RWPE2 (cell line): Measurements from ENCODE around the gene CHMP4B.

Source experiments
- ATAC-seq: fragments of 200-7000 bp; cut with Tn5 transposase; 3 replicates; pipeline ENCODE4 v1.9.1; 2021; ENCODE audit warnings: low read depth
- DNase-seq: peaks from one replicate; pipeline ENCODE4 v3.0.0-alpha.2; 2020; ENCODE audit warnings: low spot score
- H3K27ac ChIP-seq: fragments of 450-650 bp; 2 replicates; pipeline ENCODE4 v1.5.1; 2017; ENCODE audit warnings: mild to moderate bottlenecking; ENCODE audit not compliant: poor library complexity, severe bottlenecking
- H3K27me3 ChIP-seq: fragments of 250-450 bp; sonication (Bioruptor Pico); 2 replicates; pipeline ENCODE4 v1.5.1; 2021; ENCODE audit warnings: mild to moderate bottlenecking, moderate library complexity; ENCODE audit not compliant: insufficient read depth, poor library complexity, severe bottlenecking
- H3K36me3 ChIP-seq: fragments of 250-450 bp; sonication (Bioruptor Pico); 2 replicates; pipeline ENCODE4 v1.5.1; 2020; ENCODE audit warnings: low read depth, mild to moderate bottlenecking, moderate library complexity
- H3K4me1 ChIP-seq: fragments of 250-450 bp; sonication (Bioruptor Pico); 2 replicates; pipeline ENCODE4 v1.5.1; 2021; ENCODE audit warnings: mild to moderate bottlenecking, moderate library complexity; ENCODE audit not compliant: insufficient read depth, poor library complexity, severe bottlenecking
- H3K4me3 ChIP-seq: fragments of 250-450 bp; sonication (Bioruptor Pico); 2 replicates; pipeline ENCODE4 v1.5.1; 2021; ENCODE audit warnings: mild to moderate bottlenecking, moderate library complexity; ENCODE audit not compliant: severe bottlenecking
- H3K9me3 ChIP-seq: fragments of 250-450 bp; sonication (Bioruptor Pico); 2 replicates; pipeline ENCODE4 v1.5.1; 2021; ENCODE audit warnings: mild to moderate bottlenecking, moderate library complexity; ENCODE audit not compliant: severe bottlenecking
- TF ChIP-seq, protein P1 (sequence below): fragments of 450-650 bp; IDR thresholded peaks from one replicate; pipeline ENCODE4 v1.5.1; 2017; ENCODE audit warnings: mild to moderate bottlenecking, moderate library complexity; ENCODE audit not compliant: poor library complexity, severe bottlenecking

CHMP4B gene

GRCh38 chr20:33810885-33811775 is at the start of gene CHMP4B:
Gene CHMP4B (plus strand): TSS chr20:33811348. CDS start chr20:33811469, 121 bp downstream.
- H3K36me3 ChIP-seq, result peaks cover 10% of the 10 kb centered on the region
- H3K27me3 ChIP-seq, result no peaks in the 10 kb centered on the region
- no peaks in the 10 kb centered on the region for H3K9me3 ChIP-seq
- DNase-seq, result peak; percentile 100
- ATAC-seq, result peak; percentile 94
- peaks cover 7% of the 10 kb centered on the region for H3K4me1 ChIP-seq
- TF ChIP-seq, protein P1, sequence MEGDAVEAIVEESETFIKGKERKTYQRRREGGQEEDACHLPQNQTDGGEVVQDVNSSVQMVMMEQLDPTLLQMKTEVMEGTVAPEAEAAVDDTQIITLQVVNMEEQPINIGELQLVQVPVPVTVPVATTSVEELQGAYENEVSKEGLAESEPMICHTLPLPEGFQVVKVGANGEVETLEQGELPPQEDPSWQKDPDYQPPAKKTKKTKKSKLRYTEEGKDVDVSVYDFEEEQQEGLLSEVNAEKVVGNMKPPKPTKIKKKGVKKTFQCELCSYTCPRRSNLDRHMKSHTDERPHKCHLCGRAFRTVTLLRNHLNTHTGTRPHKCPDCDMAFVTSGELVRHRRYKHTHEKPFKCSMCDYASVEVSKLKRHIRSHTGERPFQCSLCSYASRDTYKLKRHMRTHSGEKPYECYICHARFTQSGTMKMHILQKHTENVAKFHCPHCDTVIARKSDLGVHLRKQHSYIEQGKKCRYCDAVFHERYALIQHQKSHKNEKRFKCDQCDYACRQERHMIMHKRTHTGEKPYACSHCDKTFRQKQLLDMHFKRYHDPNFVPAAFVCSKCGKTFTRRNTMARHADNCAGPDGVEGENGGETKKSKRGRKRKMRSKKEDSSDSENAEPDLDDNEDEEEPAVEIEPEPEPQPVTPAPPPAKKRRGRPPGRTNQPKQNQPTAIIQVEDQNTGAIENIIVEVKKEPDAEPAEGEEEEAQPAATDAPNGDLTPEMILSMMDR, result no peak
- H3K27ac ChIP-seq, result peak within 1 kb of the TSS; percentile 91
- peak within 1 kb of the TSS; percentile 90 for H3K4me3 ChIP-seq

GRCh38 chr20:33761698-33762250 is 49.4 kb upstream of the CHMP4B start:
- ATAC-seq (no peak), DNase-seq (peak; percentile 76)
- Histone ChIP-seq H3K36me3 (no peaks in the 10 kb centered on the region), H3K27ac (no peak overlapping the region), H3K27me3 (no peaks in the 10 kb centered on the region), H3K9me3 (no peaks in the 10 kb centered on the region), H3K4me3 (no peak overlapping the region), H3K4me1 (no peaks in the 10 kb centered on the region)
- TF ChIP-seq, protein P1, result no peak

DNA sequence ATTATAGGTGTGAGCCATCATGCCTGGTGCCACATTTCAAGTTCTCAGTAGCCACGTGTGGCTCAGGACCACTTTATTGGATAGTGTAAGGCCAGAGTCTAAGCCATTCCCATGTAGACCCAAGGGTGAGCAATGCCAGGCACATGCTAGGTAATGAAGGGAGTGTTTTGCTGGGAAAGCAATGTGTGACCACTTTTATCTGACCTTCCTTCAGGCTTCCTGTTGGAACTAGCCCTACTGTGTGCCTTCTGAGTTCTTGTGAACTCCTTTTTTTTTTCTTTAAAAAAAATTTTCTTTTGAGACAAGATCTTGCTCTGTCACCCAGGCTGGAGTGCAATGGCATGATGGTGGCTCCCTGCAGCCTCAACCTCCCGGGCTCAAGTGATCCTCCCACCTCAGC is 46.0 kb upstream of the CHMP4B start:
- TF ChIP-seq, protein P1, result no peak
- no peaks in the 10 kb centered on the region for H3K4me1 ChIP-seq
- H3K27me3 ChIP-seq, result no peaks in the 10 kb centered on the region
- no peaks in the 10 kb centered on the region for H3K36me3 ChIP-seq
- H3K27ac ChIP-seq, result no peak overlapping the region
- H3K9me3 ChIP-seq, result no peaks in the 10 kb centered on the region
- no peak overlapping the region for H3K4me3 ChIP-seq
- DNase-seq, result no peak
- ATAC-seq, result no peak

GRCh38 chr20:33765592-33765991 is 45.6 kb upstream of the CHMP4B start:
- DNase-seq, result no peak
- Histone ChIP-seq H3K4me1 (no peaks in the 10 kb centered on the region), H3K27me3 (no peaks in the 10 kb centered on the region), H3K4me3 (no peak overlapping the region), H3K9me3 (no peaks in the 10 kb centered on the region), H3K36me3 (no peaks in the 10 kb centered on the region), H3K27ac (no peak overlapping the region)
- TF ChIP-seq, protein P1, result no peak
- ATAC-seq, result no peak
